GM23338 (cell line): ENCODE results near the gene COX6B2. TPM values are rescaled to one million over a fixed set of nuclear protein-coding genes. Genes with fewer than 3 reads are reported as not detected.

Experiments used
- CREB1 ChIP-seq: fragments of 250-450 bp; sonication (Bioruptor Pico); IDR thresholded peaks from 2 replicates; pipeline ENCODE4 v1.5.0; 2020; ENCODE audit warnings: low read depth, mild to moderate bottlenecking, moderate library complexity
- EZH2 ChIP-seq: fragments of 200-600 bp; sonication (generic); IDR thresholded peaks from one replicate; pipeline ENCODE4 v1.8.0; 2017; ENCODE audit warnings: antibody characterized with exemption, mild to moderate bottlenecking, low read depth; ENCODE audit not compliant: unreplicated experiment
- NANOG ChIP-seq: IDR thresholded peaks from 2 replicates; pipeline ENCODE4 v1.6.1; 2016; ENCODE audit warnings: antibody characterized with exemption, borderline replicate concordance
- STAT1 ChIP-seq: IDR thresholded peaks from one replicate; pipeline ENCODE4 v1.6.1; 2016; ENCODE audit warnings: antibody characterized with exemption; ENCODE audit not compliant: unreplicated experiment
- ZNF114 ChIP-seq: fragments of 250-450 bp; sonication (Bioruptor Pico); IDR thresholded peaks from 2 replicates; pipeline ENCODE4 v1.5.0; 2020; ENCODE audit warnings: mild to moderate bottlenecking, moderate library complexity
- ZNF331 ChIP-seq: fragments of 250-450 bp; sonication (Bioruptor Pico); IDR thresholded peaks from 2 replicates; pipeline ENCODE4 v1.5.0; 2020; ENCODE audit warnings: low read depth, mild to moderate bottlenecking, moderate library complexity
- polyA plus RNA-seq: library from polyadenylated mRNA; unstranded; fragments of >200 nt; fragmentation: Nextera tagmentation; extraction: Ambion mirVana; gene quantifications from 2 replicates; pipeline ENCODE4 v1.2.1, GENCODE V29; 2016
- total RNA-seq: library from RNA; depleted of rRNA; stranded (reverse); fragments of >200 nt; shearing (Covaris generic); gene quantifications from 2 replicates; pipeline ENCODE4 v1.2.3, GENCODE V29; 2014
- TF ChIP-seq, protein P1 (sequence below): fragments of 250-450 bp; sonication (Bioruptor Pico); IDR thresholded peaks from 2 replicates; pipeline ENCODE4 v1.5.0; 2020; ENCODE audit warnings: mild to moderate bottlenecking, moderate library complexity
- TF ChIP-seq, protein P2 (sequence below), 2 experiments: fragments of 200-600 bp in 1 of 2; sonication (generic) in 1 of 2; conservative IDR thresholded peaks; 2 replicates each; pipeline versions ENCODE4 v1.5.1 to v1.6.1; 2016 to 2017; ENCODE audit warnings: antibody characterized with exemption in 2 of 2, low read depth in 2 of 2, mild to moderate bottlenecking in 2 of 2, moderate library complexity in 1 of 2

The COX6B2 gene
- total and polyA plus RNA-seq, 2 experiments from 2014 or later = 2.7 to 5.3 TPM

DNA sequence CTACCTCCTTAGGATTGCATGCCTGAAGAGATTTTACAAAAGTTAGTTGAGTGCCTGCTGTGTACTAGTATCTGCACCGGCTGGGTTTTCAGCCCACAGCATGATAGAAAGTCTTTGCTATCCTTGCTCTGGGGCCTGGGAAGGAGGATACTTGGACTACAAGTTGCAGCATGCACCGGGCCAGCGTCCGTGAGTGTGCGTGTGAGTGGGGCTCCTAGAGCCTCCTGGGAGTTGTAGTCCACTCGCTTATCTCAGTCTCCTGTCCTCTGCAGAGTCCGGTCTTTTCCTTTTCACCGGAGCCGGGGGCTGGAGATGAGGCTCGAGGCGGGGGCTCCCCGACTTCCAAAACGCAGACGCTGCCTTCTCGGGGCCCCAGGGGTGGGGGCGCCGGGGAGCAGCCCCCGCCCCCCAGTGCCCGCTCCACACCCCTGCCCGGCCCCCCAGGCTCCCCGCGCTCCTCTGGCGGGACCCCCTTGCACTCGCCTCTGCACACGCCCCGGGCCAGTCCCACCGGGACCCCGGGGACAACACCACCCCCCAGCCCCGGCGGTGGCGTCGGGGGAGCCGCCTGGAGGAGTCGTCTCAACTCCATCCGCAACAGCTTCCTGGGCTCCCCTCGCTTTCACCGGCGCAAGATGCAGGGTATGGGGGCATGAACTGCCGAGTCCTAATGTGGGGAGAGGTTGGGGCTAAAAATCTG, 50.1 kb downstream of the COX6B2 start (continued):
- TF ChIP-seq, protein P1, sequence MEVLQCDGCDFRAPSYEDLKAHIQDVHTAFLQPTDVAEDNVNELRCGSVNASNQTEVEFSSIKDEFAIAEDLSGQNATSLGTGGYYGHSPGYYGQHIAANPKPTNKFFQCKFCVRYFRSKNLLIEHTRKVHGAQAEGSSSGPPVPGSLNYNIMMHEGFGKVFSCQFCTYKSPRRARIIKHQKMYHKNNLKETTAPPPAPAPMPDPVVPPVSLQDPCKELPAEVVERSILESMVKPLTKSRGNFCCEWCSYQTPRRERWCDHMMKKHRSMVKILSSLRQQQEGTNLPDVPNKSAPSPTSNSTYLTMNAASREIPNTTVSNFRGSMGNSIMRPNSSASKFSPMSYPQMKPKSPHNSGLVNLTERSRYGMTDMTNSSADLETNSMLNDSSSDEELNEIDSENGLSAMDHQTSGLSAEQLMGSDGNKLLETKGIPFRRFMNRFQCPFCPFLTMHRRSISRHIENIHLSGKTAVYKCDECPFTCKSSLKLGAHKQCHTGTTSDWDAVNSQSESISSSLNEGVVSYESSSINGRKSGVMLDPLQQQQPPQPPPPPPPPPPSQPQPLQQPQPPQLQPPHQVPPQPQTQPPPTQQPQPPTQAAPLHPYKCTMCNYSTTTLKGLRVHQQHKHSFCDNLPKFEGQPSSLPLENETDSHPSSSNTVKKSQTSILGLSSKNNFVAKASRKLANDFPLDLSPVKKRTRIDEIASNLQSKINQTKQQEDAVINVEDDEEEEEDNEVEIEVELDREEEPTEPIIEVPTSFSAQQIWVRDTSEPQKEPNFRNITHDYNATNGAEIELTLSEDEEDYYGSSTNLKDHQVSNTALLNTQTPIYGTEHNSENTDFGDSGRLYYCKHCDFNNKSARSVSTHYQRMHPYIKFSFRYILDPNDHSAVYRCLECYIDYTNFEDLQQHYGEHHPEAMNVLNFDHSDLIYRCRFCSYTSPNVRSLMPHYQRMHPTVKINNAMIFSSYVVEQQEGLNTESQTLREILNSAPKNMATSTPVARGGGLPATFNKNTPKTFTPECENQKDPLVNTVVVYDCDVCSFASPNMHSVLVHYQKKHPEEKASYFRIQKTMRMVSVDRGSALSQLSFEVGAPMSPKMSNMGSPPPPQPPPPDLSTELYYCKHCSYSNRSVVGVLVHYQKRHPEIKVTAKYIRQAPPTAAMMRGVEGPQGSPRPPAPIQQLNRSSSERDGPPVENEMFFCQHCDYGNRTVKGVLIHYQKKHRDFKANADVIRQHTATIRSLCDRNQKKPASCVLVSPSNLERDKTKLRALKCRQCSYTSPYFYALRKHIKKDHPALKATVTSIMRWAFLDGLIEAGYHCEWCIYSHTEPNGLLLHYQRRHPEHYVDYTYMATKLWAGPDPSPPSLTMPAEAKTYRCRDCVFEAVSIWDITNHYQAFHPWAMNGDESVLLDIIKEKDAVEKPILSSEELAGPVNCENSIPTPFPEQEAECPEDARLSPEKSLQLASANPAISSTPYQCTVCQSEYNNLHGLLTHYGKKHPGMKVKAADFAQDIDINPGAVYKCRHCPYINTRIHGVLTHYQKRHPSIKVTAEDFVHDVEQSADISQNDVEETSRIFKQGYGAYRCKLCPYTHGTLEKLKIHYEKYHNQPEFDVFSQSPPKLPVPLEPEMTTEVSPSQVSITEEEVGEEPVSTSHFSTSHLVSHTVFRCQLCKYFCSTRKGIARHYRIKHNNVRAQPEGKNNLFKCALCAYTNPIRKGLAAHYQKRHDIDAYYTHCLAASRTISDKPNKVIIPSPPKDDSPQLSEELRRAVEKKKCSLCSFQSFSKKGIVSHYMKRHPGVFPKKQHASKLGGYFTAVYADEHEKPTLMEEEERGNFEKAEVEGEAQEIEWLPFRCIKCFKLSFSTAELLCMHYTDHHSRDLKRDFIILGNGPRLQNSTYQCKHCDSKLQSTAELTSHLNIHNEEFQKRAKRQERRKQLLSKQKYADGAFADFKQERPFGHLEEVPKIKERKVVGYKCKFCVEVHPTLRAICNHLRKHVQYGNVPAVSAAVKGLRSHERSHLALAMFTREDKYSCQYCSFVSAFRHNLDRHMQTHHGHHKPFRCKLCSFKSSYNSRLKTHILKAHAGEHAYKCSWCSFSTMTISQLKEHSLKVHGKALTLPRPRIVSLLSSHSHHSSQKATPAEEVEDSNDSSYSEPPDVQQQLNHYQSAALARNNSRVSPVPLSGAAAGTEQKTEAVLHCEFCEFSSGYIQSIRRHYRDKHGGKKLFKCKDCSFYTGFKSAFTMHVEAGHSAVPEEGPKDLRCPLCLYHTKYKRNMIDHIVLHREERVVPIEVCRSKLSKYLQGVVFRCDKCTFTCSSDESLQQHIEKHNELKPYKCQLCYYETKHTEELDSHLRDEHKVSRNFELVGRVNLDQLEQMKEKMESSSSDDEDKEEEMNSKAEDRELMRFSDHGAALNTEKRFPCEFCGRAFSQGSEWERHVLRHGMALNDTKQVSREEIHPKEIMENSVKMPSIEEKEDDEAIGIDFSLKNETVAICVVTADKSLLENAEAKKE (CRISPR knock-in tag) = no peak
- TF ChIP-seq, protein P2, sequence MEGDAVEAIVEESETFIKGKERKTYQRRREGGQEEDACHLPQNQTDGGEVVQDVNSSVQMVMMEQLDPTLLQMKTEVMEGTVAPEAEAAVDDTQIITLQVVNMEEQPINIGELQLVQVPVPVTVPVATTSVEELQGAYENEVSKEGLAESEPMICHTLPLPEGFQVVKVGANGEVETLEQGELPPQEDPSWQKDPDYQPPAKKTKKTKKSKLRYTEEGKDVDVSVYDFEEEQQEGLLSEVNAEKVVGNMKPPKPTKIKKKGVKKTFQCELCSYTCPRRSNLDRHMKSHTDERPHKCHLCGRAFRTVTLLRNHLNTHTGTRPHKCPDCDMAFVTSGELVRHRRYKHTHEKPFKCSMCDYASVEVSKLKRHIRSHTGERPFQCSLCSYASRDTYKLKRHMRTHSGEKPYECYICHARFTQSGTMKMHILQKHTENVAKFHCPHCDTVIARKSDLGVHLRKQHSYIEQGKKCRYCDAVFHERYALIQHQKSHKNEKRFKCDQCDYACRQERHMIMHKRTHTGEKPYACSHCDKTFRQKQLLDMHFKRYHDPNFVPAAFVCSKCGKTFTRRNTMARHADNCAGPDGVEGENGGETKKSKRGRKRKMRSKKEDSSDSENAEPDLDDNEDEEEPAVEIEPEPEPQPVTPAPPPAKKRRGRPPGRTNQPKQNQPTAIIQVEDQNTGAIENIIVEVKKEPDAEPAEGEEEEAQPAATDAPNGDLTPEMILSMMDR (conservative IDR thresholded peaks at IDR 0.05; ENCODE audit: low read depth in 2 of 2) = no peak
- TF ChIP-seq ZNF331 = no peak
- TF ChIP-seq STAT1 = no peak
- TF ChIP-seq EZH2 = no peak
- TF ChIP-seq ZNF114 (CRISPR knock-in tag) = no peak
- TF ChIP-seq CREB1 = peak; percentile 58; the same call in 1 of the 2 replicates
- TF ChIP-seq NANOG = no peak
